COLO829 (cell line): ENCODE results near the gene ELMO3.

Experiments
- DNase-seq: peaks from one replicate; pipeline ENCODE4 v3.0.0; 2012; ENCODE audit warnings: low spot score

ELMO3 gene

GRCh38 chr16:67164599-67165061, 34.3 kb upstream of the ELMO3 start, which contains the start of gene HSF4:
TSS of gene HSF4 (plus strand) at chr16:67164745. CDS start at chr16:67164812, 67 bp downstream.
- DNase-seq = no peak

DNA sequence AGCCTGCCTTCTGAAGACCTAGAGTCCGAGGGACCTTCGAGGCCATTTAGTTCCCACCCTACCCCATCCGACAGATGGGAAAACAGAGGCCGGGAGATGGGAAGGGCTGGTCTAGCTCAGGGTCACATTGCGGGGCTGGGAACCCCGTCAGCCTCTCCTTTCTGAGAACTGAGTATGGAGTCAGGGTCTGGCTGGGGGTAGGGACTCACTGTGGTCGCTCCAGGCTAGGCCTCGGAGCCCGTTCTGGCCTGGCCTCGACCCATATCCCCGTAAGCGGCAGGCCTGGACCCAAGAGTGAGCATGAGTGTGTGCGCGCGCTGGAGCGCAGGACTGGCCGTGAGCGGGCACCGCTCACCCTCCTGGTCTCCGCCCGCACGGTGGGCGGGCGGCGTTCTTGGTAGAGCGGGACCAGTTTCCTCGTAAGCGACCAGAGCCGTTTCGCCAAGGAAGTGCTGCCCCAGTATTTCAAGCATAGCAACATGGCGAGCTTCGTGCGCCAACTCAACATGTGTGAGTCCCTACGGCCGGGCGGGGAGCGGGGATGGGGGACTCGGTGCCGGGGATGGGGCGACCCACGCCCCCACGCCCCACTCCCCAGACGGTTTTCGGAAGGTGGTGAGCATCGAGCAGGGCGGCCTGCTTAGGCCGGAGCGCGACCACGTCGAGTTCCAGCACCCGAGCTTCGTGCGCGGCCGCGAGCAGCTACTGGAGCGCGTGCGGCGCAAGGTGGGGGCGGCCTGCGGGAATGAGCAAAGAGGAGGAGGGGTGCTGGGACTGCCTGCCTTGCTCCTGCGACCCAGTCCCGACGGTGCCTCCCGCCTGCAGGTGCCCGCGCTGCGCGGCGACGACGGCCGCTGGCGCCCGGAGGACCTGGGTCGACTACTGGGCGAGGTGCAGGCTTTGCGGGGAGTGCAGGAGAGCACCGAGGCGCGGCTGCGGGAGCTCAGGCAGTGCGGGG, 33.5 kb upstream of the ELMO3 start:
- DNase-seq = no peak

GRCh38 chr16:67166110-67166547, 32.8 kb upstream of the ELMO3 start:
- no peak for DNase-seq

- DNase-seq = no peak
Measured at GRCh38 chr16:67166598-67167168, 32.2 kb upstream of the ELMO3 start.

DNA sequence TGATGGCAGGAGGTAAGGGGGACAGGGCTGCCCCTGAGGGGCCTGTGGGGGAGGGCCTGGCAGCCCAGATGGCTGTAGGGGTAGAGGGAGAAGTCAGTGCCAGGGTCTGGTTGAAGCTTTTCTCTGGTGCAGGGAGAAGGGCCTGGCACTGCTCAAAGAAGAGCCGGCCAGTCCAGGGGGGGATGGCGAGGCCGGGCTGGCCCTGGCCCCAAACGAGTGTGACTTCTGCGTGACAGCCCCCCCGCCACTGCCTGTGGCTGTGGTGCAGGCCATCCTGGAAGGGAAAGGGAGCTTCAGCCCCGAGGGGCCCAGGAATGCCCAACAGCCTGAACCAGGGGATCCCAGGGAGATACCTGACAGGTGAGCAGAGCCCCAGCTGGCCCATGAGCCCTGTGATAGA, 31.3 kb upstream of the ELMO3 start:
- DNase-seq = no peak

DNA sequence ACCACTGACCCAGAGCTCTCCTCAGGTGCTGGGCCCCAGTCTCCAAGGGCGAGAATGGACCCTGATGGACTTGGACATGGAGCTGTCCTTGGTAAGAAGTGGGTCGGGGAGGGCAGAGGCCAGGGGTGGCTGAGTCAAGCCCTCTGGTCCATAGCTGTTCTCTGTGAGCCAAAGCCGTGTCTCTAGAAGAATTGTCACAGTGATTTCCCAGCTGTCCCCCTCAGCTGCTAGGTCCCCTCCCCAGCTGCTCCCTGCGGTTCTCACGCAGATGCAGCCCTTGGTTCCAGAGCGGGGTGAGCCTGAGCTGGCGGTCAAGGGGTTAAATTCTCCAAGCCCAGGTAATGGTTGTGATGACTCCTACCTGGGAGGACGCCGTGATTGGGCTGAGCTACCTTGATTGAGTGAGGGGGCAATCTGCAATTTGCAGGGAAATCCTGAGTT, 29.9 kb upstream of the ELMO3 start:
- no peak for DNase-seq

DNA sequence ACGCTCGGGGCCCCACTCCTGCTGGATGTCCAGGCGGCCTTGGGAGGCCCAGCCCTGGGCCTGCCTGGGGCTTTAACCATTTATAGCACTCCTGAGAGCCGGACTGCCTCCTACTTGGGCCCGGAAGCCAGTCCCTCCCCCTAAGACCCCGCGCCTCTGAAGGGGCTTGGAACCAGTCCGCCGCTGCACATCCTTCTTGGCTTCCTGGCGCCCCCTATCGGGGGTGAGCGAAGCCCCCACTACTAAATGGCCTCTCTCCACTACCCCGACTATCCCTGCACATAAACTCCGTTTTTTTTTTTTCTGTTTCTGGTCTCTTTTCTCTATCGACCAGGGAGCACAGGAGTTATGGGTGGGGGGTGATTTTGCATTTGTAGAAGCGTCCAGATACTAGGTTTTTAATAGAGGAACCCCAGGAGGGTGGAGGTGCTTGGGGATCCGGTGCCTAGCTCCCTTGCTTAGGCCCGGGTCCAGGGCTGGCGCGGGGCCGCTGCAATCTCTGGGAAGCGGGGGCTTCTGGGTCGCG, 29.2 kb upstream of the ELMO3 start:
- no peak for DNase-seq

- DNase-seq = peak; percentile 70
Measured at GRCh38 chr16:67170168-67170948, 28.6 kb upstream of the ELMO3 start, which contains the start of gene NOL3. TSS of gene NOL3 (plus strand) at chr16:67170538.

DNA sequence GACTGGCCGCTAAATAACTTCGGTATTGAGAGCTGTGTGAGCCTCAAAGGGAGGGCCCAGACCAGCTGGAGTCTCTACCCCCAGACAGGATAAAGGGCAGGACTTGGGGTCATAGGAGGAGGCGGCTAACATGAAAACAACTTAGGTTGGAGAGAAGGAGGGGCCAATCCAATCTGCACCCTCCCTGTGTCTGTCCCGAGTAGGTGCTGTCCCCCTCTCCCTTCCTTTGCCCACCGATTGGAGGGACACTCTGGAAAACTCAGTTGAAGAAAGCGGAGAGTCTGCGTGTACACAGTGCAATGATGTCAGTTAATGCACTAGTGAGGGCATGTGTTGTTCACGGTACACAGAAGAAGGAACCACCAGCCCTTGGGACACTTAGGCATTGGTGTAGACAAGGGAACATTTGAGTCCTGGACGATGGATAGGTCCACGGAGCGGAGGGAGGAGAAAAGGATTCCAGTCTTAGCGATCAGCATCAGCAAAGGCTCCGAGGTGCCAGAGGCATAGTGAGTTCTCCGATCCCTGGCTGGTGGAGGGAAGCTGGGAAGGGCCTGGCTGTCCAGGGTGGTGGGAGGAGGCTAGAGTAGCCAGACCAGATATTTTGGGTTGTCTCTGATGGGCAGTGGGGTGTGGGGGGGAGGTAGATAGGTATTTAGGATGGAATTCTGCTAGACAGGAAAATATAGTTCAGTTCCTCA, 27.8 kb upstream of the ELMO3 start:
- no peak for DNase-seq

- no peak for DNase-seq
Measured at GRCh38 chr16:67173323-67173722, 25.6 kb upstream of the ELMO3 start.

GRCh38 chr16:67173808-67174705, 24.9 kb upstream of the ELMO3 start:
- DNase-seq = no peak

GRCh38 chr16:67174706-67175231, 24.2 kb upstream of the ELMO3 start:
- no peak for DNase-seq

DNA sequence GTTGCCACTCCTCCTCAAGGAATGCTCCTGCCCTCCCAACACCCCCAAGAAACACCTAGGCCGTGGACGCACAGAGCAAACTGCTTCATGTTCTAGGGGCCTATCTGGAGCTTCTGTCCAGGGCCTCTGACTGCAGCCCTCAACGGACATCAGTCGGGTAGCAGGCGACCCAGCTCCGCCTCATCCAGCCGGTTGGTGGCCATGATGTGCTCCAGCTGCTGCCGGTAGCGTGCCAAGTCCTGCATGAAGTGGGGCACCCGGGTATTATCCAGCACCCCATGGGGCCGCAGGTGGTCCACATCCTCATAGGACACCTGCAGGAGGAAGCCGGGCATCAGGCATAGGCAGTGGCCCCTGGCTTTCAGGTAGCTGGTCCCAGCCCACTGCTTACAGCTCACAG, 22.3 kb upstream of the ELMO3 start:
- DNase-seq = no peak

DNA sequence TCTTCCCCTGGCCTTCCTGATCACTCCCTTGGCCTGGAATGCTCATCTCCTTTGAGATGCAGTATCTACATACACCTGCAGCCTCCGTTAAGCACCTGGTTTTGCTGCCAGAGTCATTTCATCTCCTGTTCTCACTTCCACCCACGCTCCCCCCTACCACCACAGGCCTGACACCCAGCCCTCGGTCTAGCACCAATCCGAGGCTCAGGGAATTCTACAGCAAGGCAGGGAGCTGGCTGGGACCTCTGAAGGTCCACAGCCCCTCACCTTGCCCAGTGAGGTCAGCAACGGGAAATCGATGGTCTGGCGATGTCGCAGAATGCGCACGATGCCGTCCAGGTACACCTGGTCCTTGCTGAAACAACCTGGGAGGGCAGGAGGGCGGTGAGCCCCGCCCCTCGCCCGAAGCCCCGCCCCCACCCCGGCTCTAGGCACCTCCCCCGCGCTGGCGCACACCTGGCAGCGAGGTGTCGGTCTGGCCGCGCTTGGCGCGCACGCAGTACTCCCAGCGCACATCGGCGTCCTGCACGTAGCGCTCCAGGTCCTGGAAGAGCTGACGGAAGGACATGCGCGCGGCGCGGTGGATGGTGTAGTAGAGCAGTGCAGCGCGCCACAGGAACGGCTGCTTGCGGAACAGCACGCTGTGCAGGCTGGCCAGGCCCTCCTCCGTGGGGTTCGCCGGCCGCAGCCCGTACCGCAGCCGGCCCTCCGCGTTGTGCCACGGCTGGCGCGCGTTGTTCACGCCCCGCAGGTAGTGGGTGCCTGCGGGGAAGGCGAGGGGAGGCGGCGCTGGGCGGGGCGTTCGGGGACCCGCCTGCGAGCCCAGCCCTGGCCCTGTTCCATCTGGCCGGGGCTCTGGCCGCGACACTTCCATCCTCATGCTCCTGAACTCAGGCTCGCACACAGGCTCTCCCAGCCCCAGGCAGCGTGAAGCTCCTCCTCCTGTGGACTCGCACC, 20.9 kb upstream of the ELMO3 start:
- DNase-seq = no peak

- DNase-seq = no peak
Measured at GRCh38 chr16:67179421-67180080, 19.4 kb upstream of the ELMO3 start.

- DNase-seq = no peak
Measured at GRCh38 chr16:67180166-67180565, 18.8 kb upstream of the ELMO3 start.

- no peak for DNase-seq
Measured at GRCh38 chr16:67181346-67181745, 17.6 kb upstream of the ELMO3 start.

DNA sequence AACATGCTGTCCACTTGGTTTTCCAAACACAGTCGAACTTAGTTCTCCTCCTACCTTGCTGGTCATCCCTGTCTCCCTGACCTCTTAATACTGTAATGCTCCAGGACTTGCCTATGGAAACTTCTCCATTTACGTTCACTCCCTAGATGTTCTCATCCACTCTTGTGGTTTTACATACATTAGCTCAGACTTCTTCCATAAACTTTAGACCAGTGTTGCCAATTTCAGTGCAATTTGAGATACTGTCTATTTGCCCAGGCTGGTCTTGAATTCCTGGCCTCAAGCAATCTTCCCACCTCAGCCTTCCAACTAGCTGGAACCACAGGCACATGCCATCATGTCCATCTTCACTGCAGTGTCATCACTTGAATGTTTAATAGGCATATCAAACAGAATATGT, 16.6 kb upstream of the ELMO3 start:
- DNase-seq = no peak

- DNase-seq = no peak
Measured at GRCh38 chr16:67183284-67183626, 15.7 kb upstream of the ELMO3 start.
